Ascending aorta (tissue), 2 donors: ENCODE data around the gene POLD2. TPM values are rescaled to one million over a fixed set of nuclear protein-coding genes. Genes with fewer than 3 reads are reported as not detected.

ENCODE experiments used
- DNase-seq, 2 donors: peaks; one replicate each; pipeline ENCODE4 v3.0.0-alpha.2; 2019; ENCODE audit warnings: low spot score in 2 of 2
- H3K27ac ChIP-seq, 2 donors: fragments of 200-600 bp; sonication (generic); one replicate each; pipeline ENCODE4 v1.5.1; 2016 to 2017; ENCODE audit warnings: mild to moderate bottlenecking in 1 of 2
- H3K27me3 ChIP-seq: fragments of 200-600 bp; sonication (generic); one replicate; pipeline ENCODE4 v1.5.1; 2017
- H3K36me3 ChIP-seq, 2 donors: fragments of 200-600 bp; sonication (generic); one replicate each; pipeline ENCODE4 v1.5.1; 2016
- H3K4me1 ChIP-seq, 2 donors: fragments of 200-600 bp; sonication (generic); one replicate each; pipeline ENCODE4 v1.5.1; 2016 to 2017; ENCODE audit warnings: mild to moderate bottlenecking in 1 of 2
- H3K4me3 ChIP-seq, 2 donors: fragments of 200-600 bp; sonication (generic); one replicate each; pipeline ENCODE4 v1.5.1; 2016 to 2017; ENCODE audit warnings: mild to moderate bottlenecking in 1 of 2
- H3K9me3 ChIP-seq, 2 donors: fragments of 200-600 bp; sonication (generic); one replicate each; pipeline ENCODE4 v1.5.1; 2016
- CTCF ChIP-seq, 3 experiments: fragments of 200-600 bp in 2 of 3; fragments of 450-650 bp in 1 of 3; sonication (generic) in 2 of 3; IDR thresholded peaks; one replicate each; pipeline ENCODE4 v1.5.1; 2016 to 2019; ENCODE audit warnings: antibody characterized with exemption in 3 of 3, mild to moderate bottlenecking in 1 of 3, moderate library complexity in 1 of 3
- intact Hi-C: fragments of 100-400 bp; cut with DNase I; formaldehyde crosslinking; loops from one replicate; pipeline ENCODE4 v1.15.1; 2023
- total RNA-seq: library from RNA; depleted of rRNA; stranded (reverse); fragments of >200 nt; gene quantifications from one replicate; pipeline ENCODE4 v1.1.0, GENCODE V29; 2016

The POLD2 gene
- total RNA-seq, 1 donor from 2014 or later, result 97.0 TPM

- no peak for DNase-seq
- Histone ChIP-seq H3K27ac (no peak overlapping the region), H3K4me3 (no peak overlapping the region), H3K27me3 (no peaks in the 10 kb centered on the region), H3K4me1 (no peaks in the 10 kb centered on the region), H3K9me3 (no peaks in the 10 kb centered on the region), H3K36me3 (no peaks in the 10 kb centered on the region)
- intact Hi-C loops, result no loop called here
- no peak for TF ChIP-seq CTCF (IDR thresholded peaks at IDR 0.05)
Observed at GRCh38 chr7:44136731-44137130, 13.4 kb upstream of the POLD2 start.

- no peak overlapping the region for H3K27ac ChIP-seq
- no peaks in the 10 kb centered on the region for H3K36me3 ChIP-seq
- TF ChIP-seq CTCF (IDR thresholded peaks at IDR 0.05), result no peak
- intact Hi-C loops, result no loop called here
- no peaks in the 10 kb centered on the region for H3K9me3 ChIP-seq
- H3K4me3 ChIP-seq, result no peak overlapping the region
- no peak for DNase-seq
- H3K27me3 ChIP-seq, result no peaks in the 10 kb centered on the region
- H3K4me1 ChIP-seq, result no peaks in the 10 kb centered on the region
Observed at GRCh38 chr7:44134943-44135628, 11.7 kb upstream of the POLD2 start.

DNA sequence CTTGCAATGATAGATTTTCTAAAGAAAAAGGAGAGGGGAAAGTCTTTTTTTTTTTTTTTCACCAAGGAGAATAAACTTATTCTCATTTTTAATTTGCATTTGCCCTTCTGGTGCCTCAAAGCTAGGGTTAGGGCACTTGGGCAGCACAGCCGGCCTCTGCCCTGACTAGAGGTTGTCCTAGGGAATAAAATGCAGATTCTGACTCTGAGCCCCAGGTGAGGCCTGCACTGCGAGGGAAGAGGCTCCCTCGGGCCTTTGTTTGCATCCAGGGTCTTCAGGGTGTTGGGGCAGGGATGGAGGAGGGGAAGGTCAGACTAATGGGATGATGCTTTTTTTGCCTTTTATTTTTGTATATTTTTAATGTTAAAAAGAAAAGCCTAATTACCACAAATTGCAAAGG lies 9.9 kb upstream of the POLD2 start:
- DNase-seq, result no peak
- TF ChIP-seq CTCF (IDR thresholded peaks at IDR 0.05), result no peak
- H3K9me3 ChIP-seq, result no peaks in the 10 kb centered on the region
- no peaks in the 10 kb centered on the region for H3K36me3 ChIP-seq
- intact Hi-C loops, result no loop called here
- H3K27ac ChIP-seq, result no peak overlapping the region
- H3K27me3 ChIP-seq, result no peaks in the 10 kb centered on the region
- no peak overlapping the region for H3K4me3 ChIP-seq
- H3K4me1 ChIP-seq, result no peaks in the 10 kb centered on the region

- H3K9me3 ChIP-seq, result no peaks in the 10 kb centered on the region
- no peak overlapping the region for H3K4me3 ChIP-seq
- intact Hi-C loops, result no loop called here
- H3K36me3 ChIP-seq, result no peaks in the 10 kb centered on the region
- no peak overlapping the region for H3K27ac ChIP-seq
- no peak for TF ChIP-seq CTCF (IDR thresholded peaks at IDR 0.05)
- no peak for DNase-seq
- no peaks in the 10 kb centered on the region for H3K4me1 ChIP-seq
- no peaks in the 10 kb centered on the region for H3K27me3 ChIP-seq
Observed at GRCh38 chr7:44132039-44132438, 8.7 kb upstream of the POLD2 start.

GRCh38 chr7:44131173-44132029 lies 8.1 kb upstream of the POLD2 start:
- no peak overlapping the region for H3K27ac ChIP-seq
- H3K4me1 ChIP-seq, result no peaks in the 10 kb centered on the region
- no peak overlapping the region for H3K4me3 ChIP-seq
- no peak for TF ChIP-seq CTCF (IDR thresholded peaks at IDR 0.05)
- intact Hi-C loops, result no loop called here
- H3K36me3 ChIP-seq, result no peaks in the 10 kb centered on the region
- no peaks in the 10 kb centered on the region for H3K27me3 ChIP-seq
- no peak for DNase-seq
- H3K9me3 ChIP-seq, result no peaks in the 10 kb centered on the region
